B cell (primary cell): ENCODE measurements around the gene ZCCHC24. TPM values are rescaled to one million over a fixed set of nuclear protein-coding genes. Genes with fewer than 3 reads are reported as not detected.

Source experiments
- ATAC-seq: fragments of 200-7000 bp; cut with Tn5 transposase; one replicate; pipeline ENCODE4 v1.10.0; 2021; ENCODE audit warnings: low read depth, mild to moderate bottlenecking, moderate number of reproducible peaks, moderate library complexity
- CTCF ChIA-PET: fragments of 350-600 bp; sonication (Branson Sonifier 250); formaldehyde crosslinking; loops from one replicate; lab custom pipeline; 2021; ENCODE audit warnings: antibody characterized with exemption, inconsistent platforms; lab: Charles Lee
- POLR2A ChIA-PET: fragments of 350-600 bp; sonication (Branson Sonifier 250); formaldehyde crosslinking; loops from one replicate; lab custom pipeline; 2021; ENCODE audit warnings: antibody characterized with exemption; lab: Charles Lee
- DNase-seq: peaks from one replicate; pipeline ENCODE4 v3.0.0; 2013
- H2AFZ ChIP-seq: 2 replicates; pipeline ENCODE4 v1.6.1; 2012; ENCODE audit warnings: mild to moderate bottlenecking, low read depth, low read length; ENCODE audit not compliant: insufficient read depth, poor library complexity, severe bottlenecking
- H3K27ac ChIP-seq, 2 donors: 1 replicate in 1 of 2; 2 replicates in 1 of 2; pipeline ENCODE4 v1.5.1; 2012 to 2013; ENCODE audit warnings: low read length in 2 of 2, mild to moderate bottlenecking in 2 of 2, moderate library complexity in 1 of 2
- H3K27me3 ChIP-seq, 4 experiments: fragments of 200-600 bp in 1 of 4; sonication (generic) in 1 of 4; replicated peaks in 1 of 4; 1 replicate in 2 of 4; 2 replicates in 2 of 4; pipeline versions ENCODE4 v1.6.1 to v1.7.0; 2013 to 2016; ENCODE audit warnings: low read length in 3 of 4, mild to moderate bottlenecking in 2 of 4, mixed read lengths in 1 of 4, moderate library complexity in 1 of 4; ENCODE audit not compliant: insufficient read depth in 4 of 4, control insufficient read depth in 3 of 4; ENCODE audit errors: control extremely low read depth in 1 of 4
- H3K36me3 ChIP-seq, 2 experiments: replicated peaks in 1 of 2; 1 replicate in 1 of 2; 2 replicates in 1 of 2; pipeline versions ENCODE4 v1.6.1 to v1.7.1; 2013; ENCODE audit warnings: low read length in 1 of 2; ENCODE audit not compliant: insufficient read depth in 2 of 2, control insufficient read depth in 1 of 2; ENCODE audit errors: control extremely low read depth in 1 of 2, extremely low read depth in 1 of 2
- H3K4me1 ChIP-seq, 2 donors: fragments of 200-600 bp in 1 of 2; sonication (generic) in 1 of 2; 1 replicate in 1 of 2; 2 replicates in 1 of 2; pipeline versions ENCODE4 v1.5.1 to v1.6.1; 2013 to 2017; ENCODE audit warnings: low read length in 2 of 2; ENCODE audit not compliant: control insufficient read depth in 2 of 2, insufficient read depth in 2 of 2
- H3K4me2 ChIP-seq: replicated peaks from 2 replicates; pipeline ENCODE3; 2012; ENCODE audit warnings: mild to moderate bottlenecking, low read depth, low read length; ENCODE audit not compliant: poor library complexity, severe bottlenecking
- H3K4me3 ChIP-seq, 5 experiments: fragments of 200-600 bp in 1 of 5; sonication (generic) in 1 of 5; 1 replicate in 3 of 5; 2 replicates in 2 of 5; pipeline versions ENCODE4 v1.5.1 to v1.7.0; 2011 to 2016; ENCODE audit warnings: low read length in 4 of 5, mild to moderate bottlenecking in 4 of 5, low read depth in 2 of 5, control low read depth in 1 of 5, moderate library complexity in 1 of 5; ENCODE audit not compliant: insufficient read depth in 1 of 5; ENCODE audit errors: control extremely low read depth in 1 of 5, extremely low read depth in 1 of 5
- H3K79me2 ChIP-seq: fragments of 200-600 bp; sonication (generic); one replicate; pipeline ENCODE4 v1.6.0; 2016; ENCODE audit warnings: low read length; ENCODE audit not compliant: control insufficient read depth, insufficient read depth
- H3K9ac ChIP-seq: fragments of 200-600 bp; sonication (generic); 2 replicates; pipeline ENCODE4 v1.6.1; 2017; ENCODE audit warnings: mild to moderate bottlenecking, low read length, moderate library complexity
- H3K9me3 ChIP-seq, 3 donors: one replicate each; pipeline versions ENCODE4 v1.6.1 to v1.7.1; 2013; ENCODE audit warnings: low read length in 2 of 3; ENCODE audit not compliant: control insufficient read depth in 2 of 3, insufficient read depth in 1 of 3; ENCODE audit errors: control extremely low read depth in 1 of 3
- H4K20me1 ChIP-seq: 2 replicates; pipeline ENCODE4 v1.6.0; 2012; ENCODE audit warnings: mild to moderate bottlenecking, low read length; ENCODE audit not compliant: insufficient read depth, control insufficient read depth, poor library complexity, severe bottlenecking
- H3K27ac Mint-ChIP-seq: one replicate; pipeline ENCODE4 v1.8.0; 2021; ENCODE audit warnings: mixed read lengths
- H3K27me3 Mint-ChIP-seq: one replicate; pipeline ENCODE4 v1.8.0; 2021; ENCODE audit warnings: mixed read lengths
- H3K4me1 Mint-ChIP-seq: one replicate; pipeline ENCODE4 v1.8.0; 2021; ENCODE audit warnings: mixed read lengths
- H3K4me3 Mint-ChIP-seq: one replicate; pipeline ENCODE4 v1.8.0; 2021; ENCODE audit warnings: mixed read lengths
- H3K9me3 Mint-ChIP-seq: one replicate; pipeline ENCODE4 v1.8.0; 2022; ENCODE audit warnings: mixed read lengths; ENCODE audit not compliant: insufficient read depth
- EZH2 ChIP-seq: IDR thresholded peaks from 2 replicates; pipeline ENCODE4 v1.6.1; 2012; ENCODE audit warnings: borderline replicate concordance, low read depth, mild to moderate bottlenecking, moderate library complexity, low read length; ENCODE audit not compliant: insufficient read depth, poor library complexity, severe bottlenecking
- whole genome bisulfite sequencing: methylation state at CpG from one replicate; pipeline ENCODE4 v1.1.5; 2013; ENCODE audit warnings: missing lambda C conversion rate; ENCODE audit not compliant: insufficient coverage; 5-methylcytosine and 5-hydroxymethylcytosine counted together
- intact Hi-C: fragments of 100-400 bp; cut with micrococcal nuclease; formaldehyde crosslinking; loops from one replicate; pipeline ENCODE4 v1.10.0; 2022
- polyA plus RNA-seq: library from polyadenylated mRNA; depleted of rRNA; stranded (reverse); fragments of >200 nt; gene quantifications from 2 replicates; pipeline ENCODE4 v1.2.3, GENCODE V29; 2012
- total RNA-seq, 2 donors: library from RNA; stranded (reverse); fragments of 120-200 nt in 1 of 2; gene quantifications; 1 replicate in 1 of 2; 2 replicates in 1 of 2; pipeline versions ENCODE4 v1.2.3 to v1.2.4, GENCODE V29; 2013 to 2022
- TF ChIP-seq, protein P1 (sequence below): fragments of 200-600 bp; IDR thresholded peaks from one replicate; pipeline ENCODE4 v1.8.0; 2022; ENCODE audit warnings: antibody characterized with exemption, mild to moderate bottlenecking

ZCCHC24 gene
- total and polyA plus RNA-seq, 2 donors (not counting 1 experiment from before 2014, with no cell fraction given), result 0.34 to 2.3 TPM

DNA sequence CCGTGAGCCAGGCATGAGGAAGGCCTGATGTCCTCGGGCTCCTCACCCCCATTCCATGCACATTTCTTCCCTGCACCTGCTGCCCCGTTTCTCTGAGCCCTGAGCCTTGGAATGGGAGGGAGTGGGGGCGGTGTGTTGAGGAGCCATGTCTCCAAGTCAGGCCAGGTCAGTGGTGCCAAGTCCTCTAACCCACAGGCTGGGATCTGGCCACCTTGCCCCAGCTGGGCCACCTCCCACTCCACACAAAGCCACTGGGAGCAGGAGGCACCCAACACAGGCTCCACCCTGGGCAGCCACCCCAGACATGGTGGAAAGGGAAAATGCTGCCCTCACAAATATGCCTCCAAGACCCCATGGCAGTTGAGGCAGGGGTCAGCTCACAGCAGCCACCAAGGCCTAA, 27.7 kb downstream of the ZCCHC24 start:
- Histone ChIP-seq H3K36me3 (no peaks in the 10 kb centered on the region), H3K9me3 (no peaks in the 10 kb centered on the region), H3K27ac (no peak overlapping the region), H3K27me3 (no peaks in the 10 kb centered on the region), H3K79me2 (no peaks in the 10 kb centered on the region), H2AFZ (no peak overlapping the region), H3K4me3 (no peak overlapping the region), H4K20me1 (no peaks in the 10 kb centered on the region), H3K4me1 (peaks cover 0 to 6% of the 10 kb centered on the region in 2 donors), H3K4me2 (no peak overlapping the region), H3K9ac (no peak overlapping the region)
- TF ChIP-seq, protein P1, sequence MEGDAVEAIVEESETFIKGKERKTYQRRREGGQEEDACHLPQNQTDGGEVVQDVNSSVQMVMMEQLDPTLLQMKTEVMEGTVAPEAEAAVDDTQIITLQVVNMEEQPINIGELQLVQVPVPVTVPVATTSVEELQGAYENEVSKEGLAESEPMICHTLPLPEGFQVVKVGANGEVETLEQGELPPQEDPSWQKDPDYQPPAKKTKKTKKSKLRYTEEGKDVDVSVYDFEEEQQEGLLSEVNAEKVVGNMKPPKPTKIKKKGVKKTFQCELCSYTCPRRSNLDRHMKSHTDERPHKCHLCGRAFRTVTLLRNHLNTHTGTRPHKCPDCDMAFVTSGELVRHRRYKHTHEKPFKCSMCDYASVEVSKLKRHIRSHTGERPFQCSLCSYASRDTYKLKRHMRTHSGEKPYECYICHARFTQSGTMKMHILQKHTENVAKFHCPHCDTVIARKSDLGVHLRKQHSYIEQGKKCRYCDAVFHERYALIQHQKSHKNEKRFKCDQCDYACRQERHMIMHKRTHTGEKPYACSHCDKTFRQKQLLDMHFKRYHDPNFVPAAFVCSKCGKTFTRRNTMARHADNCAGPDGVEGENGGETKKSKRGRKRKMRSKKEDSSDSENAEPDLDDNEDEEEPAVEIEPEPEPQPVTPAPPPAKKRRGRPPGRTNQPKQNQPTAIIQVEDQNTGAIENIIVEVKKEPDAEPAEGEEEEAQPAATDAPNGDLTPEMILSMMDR, result no peak
- TF ChIP-seq EZH2, result no peak
- Mint-ChIP-seq H3K4me1 (peaks cover 12% of the 10 kb centered on the region), H3K27ac (no peak overlapping the region), H3K4me3 (no peak overlapping the region), H3K9me3 (no peaks in the 10 kb centered on the region), H3K27me3 (no peaks in the 10 kb centered on the region)
- POLR2A ChIA-PET, result no interaction called here
- no peak for DNase-seq
- WGBS, result 100% methylated on average over 1 of the region's 4 CpGs
- no peak for ATAC-seq
- CTCF ChIA-PET, result no interaction called here
- intact Hi-C loops, result no loop called here

GRCh38 chr10:79417266-79417665, 28.2 kb downstream of the ZCCHC24 start:
- H3K4me2 ChIP-seq, result no peak overlapping the region
- no peak overlapping the region for H3K9ac ChIP-seq
- H3K79me2 ChIP-seq, result no peaks in the 10 kb centered on the region
- no peaks in the 10 kb centered on the region for H3K27me3 ChIP-seq
- H3K4me3 Mint-ChIP-seq, result no peak overlapping the region
- H2AFZ ChIP-seq, result no peak overlapping the region
- no peaks in the 10 kb centered on the region for H3K27me3 Mint-ChIP-seq
- no peaks in the 10 kb centered on the region for H4K20me1 ChIP-seq
- DNase-seq (no peak), ATAC-seq (no peak)
- no peaks in the 10 kb centered on the region for H3K9me3 Mint-ChIP-seq
- H3K36me3 ChIP-seq, result no peaks in the 10 kb centered on the region
- ChIA-PET POLR2A (no interaction called here), CTCF (no interaction called here)
- no peak overlapping the region for H3K27ac ChIP-seq
- intact Hi-C loops, result no loop called here
- H3K27ac Mint-ChIP-seq, result no peak overlapping the region
- 88% methylated on average over 2 of the region's 2 CpGs for WGBS
- H3K9me3 ChIP-seq, result no peaks in the 10 kb centered on the region
- H3K4me1 ChIP-seq, result peaks cover 0 to 6% of the 10 kb centered on the region in 2 donors
- no peak overlapping the region for H3K4me3 ChIP-seq
- TF ChIP-seq, protein P1, result no peak
- no peak for TF ChIP-seq EZH2
- H3K4me1 Mint-ChIP-seq, result peaks cover 12% of the 10 kb centered on the region
